Spleen (tissue), 7 donors: ENCODE measurements around the gene IFITM10.

ENCODE experiments used
- POLR2A ChIP-seq, 3 donors: fragments of 450-650 bp; IDR thresholded peaks; one replicate each; pipeline ENCODE4 v1.5.1; 2017; ENCODE audit warnings: antibody characterized with exemption in 3 of 3, mild to moderate bottlenecking in 1 of 3
- TF ChIP-seq, protein P1 (sequence below), 11 experiments: fragments of 200-600 bp in 7 of 11; fragments of 450-650 bp in 4 of 11; sonication (generic) in 4 of 11; IDR thresholded peaks in 8 of 11; conservative IDR thresholded peaks in 3 of 11; 1 replicate in 7 of 11; 2 replicates in 4 of 11; pipeline versions ENCODE4 v1.4.0 to v1.8.0; 2016 to 2021; ENCODE audit warnings: antibody characterized with exemption in 11 of 11, inconsistent platforms in 4 of 11, mild to moderate bottlenecking in 1 of 11
- donor health status: DM: no; HTN: no; CAD: no; lungs with moderate emphysema.
- donor health status: DM: no; HTN: no; CAD: no.
- donor health status: DM: no; HTN: no; CAD: no.

GRCh38 chr11:1761110-1761856 lies 10.9 kb upstream of the IFITM10 start:
- TF ChIP-seq, protein P1, sequence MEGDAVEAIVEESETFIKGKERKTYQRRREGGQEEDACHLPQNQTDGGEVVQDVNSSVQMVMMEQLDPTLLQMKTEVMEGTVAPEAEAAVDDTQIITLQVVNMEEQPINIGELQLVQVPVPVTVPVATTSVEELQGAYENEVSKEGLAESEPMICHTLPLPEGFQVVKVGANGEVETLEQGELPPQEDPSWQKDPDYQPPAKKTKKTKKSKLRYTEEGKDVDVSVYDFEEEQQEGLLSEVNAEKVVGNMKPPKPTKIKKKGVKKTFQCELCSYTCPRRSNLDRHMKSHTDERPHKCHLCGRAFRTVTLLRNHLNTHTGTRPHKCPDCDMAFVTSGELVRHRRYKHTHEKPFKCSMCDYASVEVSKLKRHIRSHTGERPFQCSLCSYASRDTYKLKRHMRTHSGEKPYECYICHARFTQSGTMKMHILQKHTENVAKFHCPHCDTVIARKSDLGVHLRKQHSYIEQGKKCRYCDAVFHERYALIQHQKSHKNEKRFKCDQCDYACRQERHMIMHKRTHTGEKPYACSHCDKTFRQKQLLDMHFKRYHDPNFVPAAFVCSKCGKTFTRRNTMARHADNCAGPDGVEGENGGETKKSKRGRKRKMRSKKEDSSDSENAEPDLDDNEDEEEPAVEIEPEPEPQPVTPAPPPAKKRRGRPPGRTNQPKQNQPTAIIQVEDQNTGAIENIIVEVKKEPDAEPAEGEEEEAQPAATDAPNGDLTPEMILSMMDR (IDR thresholded peaks at IDR 0.05 in 8 of 11, conservative IDR thresholded peaks at IDR 0.05 in 3 of 11): no peak
- TF ChIP-seq POLR2A (IDR thresholded peaks at IDR 0.05): no peak
